ENCODE data around the gene GRID1.

DNA sequence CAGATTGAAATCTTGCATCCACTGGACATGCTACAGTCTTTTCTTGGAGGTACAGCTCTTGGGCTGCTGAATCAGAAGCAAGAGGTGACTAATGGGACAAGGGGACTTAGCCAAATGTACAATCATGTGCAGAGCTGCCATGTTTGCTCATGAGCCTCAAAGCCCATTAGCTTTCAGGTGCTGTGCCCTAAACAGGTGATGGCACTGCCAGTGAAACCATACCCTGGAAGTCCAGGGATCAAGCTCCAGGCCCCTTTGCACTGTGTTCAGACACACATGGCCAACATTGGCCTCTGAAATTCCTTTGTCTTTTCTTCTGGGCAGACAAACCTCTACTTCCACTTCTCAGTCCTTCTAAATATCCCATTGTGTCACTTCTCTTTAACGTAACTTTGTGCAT is 328.2 kb downstream of the GRID1 start:
- TF ChIP-seq CTCF (IDR thresholded peaks at IDR 0.05): no peak
- TF ChIP-seq POLR2A (IDR thresholded peaks at IDR 0.05): no peak
